Activated T-helper 1 cell treated with anti-CD3 and anti-CD28 coated beads, Interleukin-2, amount 50 U/mL, for 16 hours (primary cell): ENCODE results near the gene FGD1.

Source experiments
- DNase-seq, 2 donors: peaks; one replicate each; pipeline ENCODE4 v3.0.0-alpha.2; 2020; ENCODE audit warnings: low read depth in 1 of 2, low spot score in 1 of 2

FGD1 gene

DNA sequence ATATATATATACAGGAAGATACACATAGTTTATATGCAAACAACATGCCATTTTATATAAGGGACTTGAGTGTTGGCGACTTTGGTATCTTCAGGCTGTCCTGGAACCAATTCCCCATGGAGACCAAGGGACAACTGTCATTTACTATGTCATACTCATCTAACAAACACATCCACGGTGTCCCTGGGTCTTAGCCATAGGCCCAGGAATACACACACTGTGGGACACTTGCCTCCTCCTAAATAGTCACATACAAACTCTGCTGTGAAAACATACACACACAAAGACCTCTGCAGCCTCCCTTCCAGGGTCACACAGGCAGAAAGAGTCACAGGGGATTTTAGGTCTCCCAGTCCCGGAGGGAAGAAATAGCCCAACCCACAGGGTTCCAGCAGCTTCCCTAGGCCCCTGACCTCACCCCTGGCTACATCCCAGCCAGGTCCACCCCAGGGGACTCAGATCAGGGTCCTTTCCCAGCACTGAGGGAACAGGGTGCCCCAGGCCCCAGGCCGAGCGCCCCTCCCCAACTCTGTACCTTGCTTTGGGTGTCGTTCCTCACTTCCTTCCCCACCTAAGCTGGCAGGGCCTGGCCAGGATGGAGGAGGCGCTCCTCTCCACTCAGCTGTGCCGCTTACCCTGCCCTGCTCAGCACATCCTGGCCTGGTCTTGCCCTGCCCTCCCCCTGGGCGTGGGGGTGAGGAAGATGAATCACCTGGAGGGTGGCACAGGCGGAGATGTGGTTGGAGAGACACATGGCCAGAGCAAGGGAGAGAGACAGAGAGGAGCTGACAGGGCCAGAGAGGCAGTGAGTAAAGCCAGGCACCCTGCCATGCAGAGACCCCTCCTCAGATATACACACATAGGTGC, 21.8 kb downstream of the FGD1 start:
- DNase-seq = no peak

DNA sequence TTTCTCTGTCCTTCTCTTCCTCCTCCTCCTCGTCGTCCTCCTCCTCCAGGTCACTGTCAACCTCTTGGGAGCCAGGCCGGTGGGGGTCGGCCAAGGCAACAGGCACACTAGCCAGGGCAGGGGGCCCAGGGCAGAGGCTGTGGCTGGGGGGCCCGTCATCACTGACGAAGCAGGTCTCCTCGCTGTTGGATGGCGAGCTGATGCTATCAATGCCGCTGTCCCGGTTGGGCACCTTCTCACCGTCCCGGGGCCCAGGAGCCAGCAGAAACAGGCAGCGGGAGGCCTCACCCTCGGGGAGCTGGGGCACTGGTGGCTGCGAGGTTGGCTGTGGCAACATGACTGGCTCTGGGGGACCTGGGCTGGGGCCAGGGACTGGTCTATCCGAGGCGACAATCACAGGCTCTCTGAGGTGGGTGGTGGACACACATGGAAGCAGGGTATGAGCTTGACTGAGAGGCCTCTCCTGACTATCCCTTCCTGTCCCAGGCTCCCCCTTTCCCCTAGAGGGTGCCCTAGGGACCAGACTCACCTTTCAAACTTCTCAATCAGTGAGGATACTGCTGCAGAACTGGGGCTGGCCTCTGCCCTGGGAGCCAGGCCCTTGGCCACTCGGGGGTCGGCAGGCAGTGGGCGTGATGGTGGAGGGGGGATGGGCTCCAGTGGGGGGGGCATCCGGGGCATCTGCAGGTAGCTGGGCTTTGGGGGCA, 25.8 kb downstream of the FGD1 start:
- DNase-seq = no peak

DNA sequence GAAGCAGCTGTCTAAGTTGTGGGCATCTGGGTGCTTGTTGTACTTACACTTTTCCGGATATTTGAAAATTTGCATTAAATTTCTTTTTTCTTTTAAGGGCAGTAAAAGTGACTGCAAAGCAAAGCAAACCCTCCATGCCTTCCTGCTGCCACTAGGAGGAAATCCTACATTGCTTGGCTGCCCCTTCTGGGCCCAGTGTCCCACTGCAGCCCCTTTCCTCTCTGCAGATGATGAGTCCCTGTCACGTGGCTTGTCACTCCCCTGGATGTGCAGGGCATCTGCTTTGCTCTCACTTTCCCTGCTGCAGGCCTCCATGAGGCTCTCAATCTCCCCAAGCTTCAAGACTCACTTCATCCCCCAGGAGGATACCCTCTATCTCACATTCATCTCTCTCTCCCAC, 43.1 kb downstream of the FGD1 start:
- DNase-seq = no peak

DNA sequence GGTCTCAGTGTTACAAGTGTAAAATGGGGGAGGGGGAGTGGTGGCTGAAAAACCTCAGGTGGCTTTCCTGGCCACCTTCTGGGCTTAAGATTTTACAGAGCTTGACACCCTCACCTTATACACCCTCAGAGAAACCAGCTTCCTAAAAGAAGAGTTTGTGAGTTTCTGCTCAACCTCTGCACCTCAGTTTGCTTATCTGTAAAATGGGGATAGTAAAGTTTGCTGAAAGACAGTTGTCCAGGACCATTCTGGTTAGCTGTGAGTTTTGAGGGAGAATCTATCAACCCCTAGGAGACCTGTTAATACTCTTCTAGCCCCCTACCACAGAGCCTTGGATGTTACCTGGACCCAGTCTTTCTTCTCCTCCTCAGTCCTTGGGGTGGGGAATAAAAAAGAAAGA, 46.1 kb downstream of the FGD1 start:
- DNase-seq = no peak

DNA sequence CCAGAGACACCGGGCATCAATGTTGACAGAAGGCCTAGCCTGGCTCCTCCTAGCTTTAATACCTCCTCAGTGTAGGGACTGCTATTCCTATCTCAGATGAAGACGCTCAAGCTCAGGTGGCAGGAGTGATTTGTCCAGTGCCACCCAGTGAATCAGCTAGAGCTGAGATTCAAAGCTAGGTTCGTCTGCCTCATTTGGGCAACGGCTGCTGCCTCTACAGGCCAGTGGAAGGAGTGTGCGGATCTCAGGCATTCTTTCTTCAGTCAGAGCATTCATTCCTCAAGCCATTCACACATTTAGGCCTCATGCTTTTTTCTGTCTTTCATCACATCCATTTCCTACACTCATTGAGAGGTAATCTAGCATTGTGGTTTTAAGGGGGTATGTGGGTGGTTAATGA, 48.6 kb downstream of the FGD1 start:
- DNase-seq = no peak

DNA sequence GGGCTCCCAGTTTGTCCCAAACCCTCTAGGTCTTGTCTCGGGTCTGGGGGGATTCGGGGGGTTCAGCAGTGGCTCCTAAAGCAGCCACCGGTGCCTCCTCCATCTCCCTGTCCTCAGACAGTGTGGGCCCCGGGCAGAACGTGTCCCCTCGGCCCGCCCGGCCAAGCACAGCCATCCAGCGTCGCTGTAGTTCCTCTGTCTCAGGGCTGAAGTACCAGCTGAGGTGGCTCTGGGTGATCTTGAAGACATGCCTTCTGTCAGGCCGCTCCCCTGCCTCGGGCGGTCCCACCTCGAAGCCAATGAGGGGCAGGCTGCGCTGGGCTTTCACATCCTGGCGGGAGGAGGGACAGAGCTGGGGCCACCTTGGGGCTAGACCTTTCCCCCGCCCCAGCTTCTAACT, 50.0 kb downstream of the FGD1 start:
- DNase-seq = no peak

DNA sequence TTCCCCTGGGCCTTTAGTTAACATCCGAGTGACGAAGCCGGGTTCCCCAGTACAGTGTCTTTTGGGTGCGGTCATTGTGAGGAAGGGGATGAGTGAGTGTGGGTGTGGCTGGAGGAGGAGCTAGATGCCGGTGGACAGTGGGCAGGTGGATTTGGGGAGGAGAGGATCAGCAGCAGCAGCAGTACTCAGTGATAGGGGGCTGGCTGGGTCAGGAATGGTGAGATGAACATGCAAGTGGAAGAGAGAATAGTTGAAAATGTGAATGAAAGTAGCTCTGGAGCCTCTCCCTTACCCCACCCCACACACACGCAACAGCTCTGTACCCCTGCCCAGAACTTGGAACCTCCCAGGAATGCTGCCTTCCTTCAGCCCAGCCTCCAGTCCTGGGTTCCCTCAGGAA, 51.3 kb downstream of the FGD1 start:
- no peak for DNase-seq

DNA sequence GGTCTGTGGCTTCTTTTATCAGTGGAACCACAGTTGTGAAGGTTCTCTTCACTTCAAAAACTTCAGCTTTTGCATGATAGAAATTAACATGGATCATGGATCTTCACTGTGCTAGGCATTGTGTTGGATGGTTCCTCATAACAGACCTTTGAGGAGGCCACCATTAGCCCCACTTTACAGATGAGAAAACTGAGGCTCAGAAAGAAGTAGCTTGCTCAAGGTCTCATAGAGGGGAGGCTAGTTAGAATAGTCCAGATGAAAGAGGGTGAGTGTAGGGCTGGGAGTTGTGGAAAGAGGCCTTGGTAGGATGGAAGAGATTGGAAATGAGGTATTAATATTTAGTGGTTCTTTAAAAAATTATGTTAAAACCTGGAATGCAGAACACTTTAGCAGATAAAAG, 53.2 kb downstream of the FGD1 start:
- no peak for DNase-seq

DNA sequence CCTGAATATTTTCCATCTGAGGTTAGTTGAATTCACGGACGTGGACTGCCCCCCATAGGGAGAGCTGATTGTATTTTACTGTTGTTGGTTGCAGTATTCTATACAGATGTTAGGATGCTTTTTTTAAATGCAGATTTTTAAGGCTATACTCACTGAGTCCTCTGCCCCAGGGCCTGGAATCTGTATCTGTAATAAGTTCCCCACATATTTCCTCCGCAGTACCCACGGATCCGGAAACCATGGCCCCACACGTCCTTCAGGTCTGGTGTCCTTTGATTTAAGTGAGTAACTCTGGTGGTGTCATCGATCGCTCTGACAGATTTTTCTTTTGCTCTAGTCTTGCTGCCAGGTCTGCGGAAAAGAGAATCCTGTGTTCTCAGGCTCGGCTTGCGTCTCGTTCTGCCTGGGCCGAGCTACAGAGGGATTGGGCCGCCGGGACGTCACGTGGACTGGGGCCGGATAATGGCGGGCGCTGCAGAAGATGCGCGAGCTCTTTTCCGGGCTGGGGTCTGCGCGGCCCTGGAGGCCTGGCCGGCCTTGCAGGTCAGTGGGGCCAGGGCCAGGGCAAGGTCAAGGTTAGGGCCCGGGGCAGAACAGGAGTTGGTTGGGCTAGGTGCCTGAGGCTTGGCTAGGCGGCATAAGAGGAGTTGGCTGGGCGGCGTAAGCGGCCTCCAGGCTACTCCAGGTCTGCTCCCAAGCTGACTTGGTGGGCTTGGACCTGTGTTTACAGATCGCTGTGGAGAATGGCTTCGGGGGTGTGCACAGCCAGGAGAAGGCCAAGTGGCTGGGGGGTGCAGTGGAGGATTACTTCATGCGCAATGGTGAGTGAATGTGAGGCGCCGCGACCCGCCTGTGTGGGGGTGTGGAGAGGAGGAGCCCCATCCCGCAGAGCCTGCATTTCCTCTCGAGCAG, 55.8 kb downstream of the FGD1 start, which contains the start of gene TSR2:
Gene TSR2 (plus strand): TSS at position 445 of the 912 bp plus-strand sequence. CDS start 18 bp downstream, at position 463.
- DNase-seq = peak; percentile 47 to 59

DNA sequence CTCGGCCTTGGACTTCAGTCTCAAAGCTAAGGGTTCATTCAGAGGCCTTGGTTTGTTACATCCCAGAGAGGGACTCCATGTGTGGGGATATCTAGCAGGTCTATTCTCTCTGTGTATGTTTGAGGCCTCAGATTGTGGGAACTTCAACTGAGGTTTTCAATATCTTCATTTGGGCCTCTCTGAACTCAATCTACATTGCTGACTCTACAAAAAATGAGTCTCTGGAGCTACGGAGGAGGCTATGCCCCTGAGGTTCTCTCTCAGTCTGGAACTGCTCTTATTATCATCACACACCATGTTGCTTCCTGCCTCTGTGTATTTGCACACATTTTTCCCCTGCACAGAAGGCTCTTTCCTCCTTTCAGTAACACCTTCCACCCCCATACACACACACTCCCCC, 60.9 kb downstream of the FGD1 start:
- no peak for DNase-seq

DNA sequence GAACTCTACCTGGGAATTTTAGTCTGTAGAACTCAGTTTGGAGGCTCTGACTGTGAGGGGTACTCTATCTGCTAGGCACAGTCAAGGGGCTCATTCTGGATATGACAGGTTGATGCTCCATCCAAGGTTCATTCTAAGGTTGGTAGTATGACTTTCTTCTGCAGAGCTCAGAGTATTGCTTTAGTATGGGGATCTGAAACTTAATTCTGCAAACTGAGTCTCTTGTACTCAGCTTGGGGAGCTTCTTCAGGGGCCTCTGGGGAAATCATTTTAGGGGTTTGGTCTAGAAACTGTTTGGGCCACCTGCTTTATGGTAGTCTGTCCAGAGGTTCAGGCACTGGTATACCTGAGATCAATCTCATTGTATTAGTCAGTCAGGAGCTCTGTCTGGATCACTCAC, 65.5 kb downstream of the FGD1 start:
- DNase-seq = no peak

DNA sequence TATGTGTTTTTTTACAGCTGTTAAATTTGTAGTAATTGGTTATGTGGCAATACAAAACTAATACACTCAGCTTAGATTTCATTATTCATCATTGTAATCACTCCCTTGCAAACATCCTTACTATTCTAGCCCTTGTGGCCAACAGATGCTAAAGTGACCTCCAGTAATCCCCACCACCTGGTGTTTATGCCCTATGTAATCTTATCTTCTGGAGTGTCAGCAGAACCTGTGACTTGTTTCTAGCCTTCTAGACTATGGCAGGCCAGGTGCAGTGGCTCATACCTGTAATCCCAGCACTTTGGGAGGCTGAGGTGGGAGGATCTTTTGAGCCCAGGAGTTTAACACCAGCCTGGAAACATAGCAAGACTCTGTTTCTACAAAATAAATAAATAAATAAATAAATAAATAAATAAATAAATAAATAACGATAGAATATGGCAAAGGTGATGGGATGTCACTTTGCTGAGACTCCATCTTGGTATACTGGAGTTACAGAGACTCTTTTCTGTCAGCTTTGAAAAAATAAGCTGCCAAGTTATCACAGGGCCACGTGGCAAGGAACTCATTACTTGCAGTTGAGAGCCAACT, 68.1 kb downstream of the FGD1 start:
- no peak for DNase-seq

DNA sequence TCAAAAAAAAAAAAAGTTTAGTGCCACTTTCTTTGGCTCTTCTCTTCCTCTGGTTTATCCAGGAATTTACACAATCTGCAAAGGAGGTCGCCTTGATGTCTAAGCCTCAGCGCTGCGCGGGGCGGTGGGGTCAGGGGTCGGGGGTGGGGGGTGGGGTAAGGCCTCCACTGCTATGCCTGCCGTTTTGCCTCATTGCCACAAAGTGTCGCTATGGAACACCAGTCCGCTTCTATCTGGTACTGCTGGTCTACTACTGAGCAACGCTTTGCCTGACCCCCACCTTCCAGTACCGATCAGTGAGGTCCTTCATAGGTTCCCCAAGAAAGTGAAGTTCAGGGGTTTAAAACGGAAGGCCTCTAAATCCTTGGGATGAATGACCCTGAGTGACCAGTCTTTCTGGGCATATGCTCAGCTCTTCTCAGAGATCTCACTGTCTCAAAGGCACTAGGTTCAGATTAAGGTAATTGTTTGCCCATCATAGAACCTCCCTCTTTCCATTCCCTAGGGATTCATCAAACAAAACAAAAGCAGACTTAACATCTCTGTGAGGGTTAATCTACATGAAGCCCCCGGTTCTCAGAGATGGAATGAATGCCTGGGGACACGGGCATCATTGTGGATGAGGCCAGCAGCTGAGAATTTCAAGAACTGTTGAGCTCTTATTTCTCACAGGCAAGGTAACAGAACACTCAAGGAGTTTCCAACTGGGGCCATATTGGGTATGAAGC, 72.7 kb downstream of the FGD1 start:
- DNase-seq = no peak

DNA sequence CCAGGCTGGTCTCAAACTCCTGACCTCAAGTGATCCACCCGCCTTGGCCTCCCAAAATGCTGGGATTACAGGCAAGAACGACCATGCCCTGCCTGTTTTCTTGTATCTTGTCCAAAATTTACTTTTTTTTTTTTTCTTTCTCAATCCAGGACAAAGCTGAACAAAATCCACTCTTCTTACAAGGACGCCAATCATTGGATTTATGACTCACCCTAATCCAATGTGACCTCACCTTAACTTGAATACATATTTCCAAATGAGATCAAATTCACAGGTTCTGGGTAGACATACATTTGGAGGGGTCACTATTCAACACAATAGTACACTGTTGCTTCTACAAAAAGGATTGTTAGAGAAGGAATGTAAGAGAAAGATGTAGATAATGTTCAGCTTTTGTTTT, 73.9 kb downstream of the FGD1 start:
- DNase-seq = no peak

DNA sequence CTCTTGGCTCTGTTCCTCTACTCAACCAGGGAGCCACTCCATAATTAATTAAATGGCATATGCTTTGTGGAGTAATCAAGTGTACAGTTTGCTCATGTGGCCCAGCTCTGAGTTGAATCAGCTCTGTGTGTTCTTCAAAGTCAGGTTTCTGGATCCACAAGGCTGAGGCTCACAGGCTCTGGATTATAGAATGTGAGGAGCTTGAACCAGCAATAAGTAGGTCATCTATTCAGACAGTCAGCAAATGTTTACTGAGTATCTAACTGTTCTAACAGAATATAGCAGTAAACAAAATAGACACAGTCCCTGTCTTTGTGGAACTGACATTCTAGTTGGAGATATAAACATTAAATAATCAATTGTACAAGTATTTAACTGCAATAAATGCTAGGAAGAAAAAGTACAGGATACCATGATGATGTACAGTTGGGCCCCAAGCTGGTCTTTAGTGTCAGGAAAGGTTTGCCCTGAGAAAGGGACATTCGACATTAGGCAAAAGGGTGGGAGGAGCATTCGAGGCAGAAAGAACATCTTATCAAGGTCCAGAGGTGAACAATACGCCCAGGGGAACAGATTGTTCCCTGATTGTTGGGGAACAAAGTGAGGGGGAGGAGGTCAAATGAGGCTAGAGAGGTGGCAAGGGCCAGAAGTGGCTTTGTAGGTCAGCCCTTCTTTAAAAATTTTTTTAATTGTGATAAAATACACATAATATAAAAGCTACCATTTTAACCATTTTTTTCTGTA, 76.3 kb downstream of the FGD1 start:
- no peak for DNase-seq

DNA sequence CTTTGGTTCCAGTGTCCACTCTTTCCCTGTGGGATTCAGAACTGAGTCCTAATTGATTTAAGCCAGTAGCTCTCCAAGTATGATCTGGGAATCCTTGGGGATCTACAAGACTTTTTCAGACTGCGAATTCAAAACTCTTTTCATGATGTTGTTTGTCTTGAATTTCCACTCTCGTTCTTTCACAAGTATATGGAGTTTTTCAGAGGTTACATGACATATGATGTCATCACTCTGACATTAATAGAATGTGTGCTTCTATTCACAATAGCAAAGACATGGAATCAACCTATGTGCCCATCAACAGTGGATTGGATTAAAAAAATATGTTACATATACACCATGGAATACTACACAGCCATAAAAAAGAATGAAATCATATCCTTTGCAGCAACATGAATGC, 79.1 kb downstream of the FGD1 start:
- DNase-seq = no peak

DNA sequence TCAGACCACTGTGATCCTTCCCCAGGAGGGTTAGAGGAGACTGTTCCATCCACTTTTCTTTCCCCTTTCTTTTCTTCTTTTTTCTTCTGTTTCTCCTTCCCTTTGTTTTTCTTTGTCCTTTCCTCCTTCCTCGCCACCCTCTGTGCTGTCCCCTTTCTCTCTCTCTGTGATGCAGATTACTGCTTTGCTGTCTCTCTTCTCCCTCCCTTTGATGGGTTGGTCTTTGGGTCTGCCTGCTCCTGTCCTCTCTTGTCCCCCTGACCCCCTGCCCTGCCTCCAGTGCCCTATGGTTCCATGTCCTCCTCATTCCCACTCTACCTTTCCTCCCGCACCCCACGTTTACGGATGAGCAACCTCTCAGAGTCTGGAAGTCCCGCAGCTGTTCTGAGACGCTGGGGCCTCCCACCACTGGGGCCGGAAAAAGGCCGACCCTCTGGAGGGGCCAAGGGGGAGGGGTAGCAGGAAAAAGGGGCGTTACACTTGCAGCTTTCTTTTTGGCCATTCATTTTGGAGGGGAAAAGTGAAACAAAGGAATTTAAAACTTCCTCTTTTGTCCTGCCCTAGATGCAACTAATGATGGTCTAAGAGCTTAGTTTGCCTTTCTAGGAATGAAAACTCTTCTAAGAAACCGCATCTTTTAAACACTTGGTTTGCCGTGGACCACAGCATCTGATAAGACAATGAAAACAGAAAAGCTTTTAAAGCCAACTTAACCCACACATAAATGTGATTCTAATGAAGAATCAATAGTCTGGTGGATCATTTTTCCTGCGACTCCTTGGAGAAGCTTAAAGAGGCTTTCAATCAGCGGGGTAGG, 80.3 kb downstream of the FGD1 start:
- no peak for DNase-seq

DNA sequence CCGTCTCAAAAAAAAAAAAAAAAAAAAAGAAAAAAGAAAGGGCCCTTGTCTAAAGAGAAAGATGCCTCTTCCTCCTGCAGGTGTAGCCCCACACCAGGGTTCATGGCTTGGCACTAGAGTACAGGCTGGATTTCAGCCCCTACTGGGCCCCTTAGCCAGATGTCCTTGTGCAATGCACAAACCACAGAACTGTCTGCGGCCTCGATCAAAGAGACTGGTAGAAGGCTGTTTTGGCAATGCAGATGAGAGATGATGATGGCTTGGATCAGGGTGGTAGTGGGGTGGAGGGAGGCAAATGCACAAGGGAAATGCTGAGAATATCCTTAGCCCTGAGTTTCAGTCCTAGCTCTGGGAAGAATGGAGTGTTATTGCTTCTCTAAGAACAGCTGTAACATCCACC, 82.3 kb downstream of the FGD1 start:
- DNase-seq = no peak

DNA sequence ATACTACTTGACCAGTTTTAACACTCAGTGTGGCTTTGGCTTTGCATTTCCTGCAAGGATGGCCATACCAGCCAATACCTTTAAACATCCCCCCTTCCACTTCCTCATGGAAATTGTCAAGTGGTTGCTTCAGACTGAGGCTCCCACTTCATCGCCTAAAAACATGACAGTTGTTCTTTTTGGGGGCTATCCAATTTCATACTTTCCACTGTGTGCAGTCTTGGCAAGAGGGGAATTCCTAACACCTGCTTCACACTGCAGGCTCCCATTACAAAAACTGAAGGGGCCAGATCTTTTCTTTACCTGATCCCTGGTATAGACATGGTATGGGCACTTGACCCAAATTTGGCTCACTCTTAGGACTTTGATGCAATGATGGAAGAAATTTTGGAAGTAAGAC, 84.3 kb downstream of the FGD1 start:
- no peak for DNase-seq
